ENCODE measurements around the gene RPL14. TPM values are rescaled to one million over a fixed set of nuclear protein-coding genes. Genes with fewer than 3 reads are reported as not detected.

Gene RPL14
- total and polyA plus RNA-seq, 2 of the 13 experiments (the other 11 are each of a cell fraction or from before 2014, with no cell fraction given), result 502 to 1,291 TPM

DNA sequence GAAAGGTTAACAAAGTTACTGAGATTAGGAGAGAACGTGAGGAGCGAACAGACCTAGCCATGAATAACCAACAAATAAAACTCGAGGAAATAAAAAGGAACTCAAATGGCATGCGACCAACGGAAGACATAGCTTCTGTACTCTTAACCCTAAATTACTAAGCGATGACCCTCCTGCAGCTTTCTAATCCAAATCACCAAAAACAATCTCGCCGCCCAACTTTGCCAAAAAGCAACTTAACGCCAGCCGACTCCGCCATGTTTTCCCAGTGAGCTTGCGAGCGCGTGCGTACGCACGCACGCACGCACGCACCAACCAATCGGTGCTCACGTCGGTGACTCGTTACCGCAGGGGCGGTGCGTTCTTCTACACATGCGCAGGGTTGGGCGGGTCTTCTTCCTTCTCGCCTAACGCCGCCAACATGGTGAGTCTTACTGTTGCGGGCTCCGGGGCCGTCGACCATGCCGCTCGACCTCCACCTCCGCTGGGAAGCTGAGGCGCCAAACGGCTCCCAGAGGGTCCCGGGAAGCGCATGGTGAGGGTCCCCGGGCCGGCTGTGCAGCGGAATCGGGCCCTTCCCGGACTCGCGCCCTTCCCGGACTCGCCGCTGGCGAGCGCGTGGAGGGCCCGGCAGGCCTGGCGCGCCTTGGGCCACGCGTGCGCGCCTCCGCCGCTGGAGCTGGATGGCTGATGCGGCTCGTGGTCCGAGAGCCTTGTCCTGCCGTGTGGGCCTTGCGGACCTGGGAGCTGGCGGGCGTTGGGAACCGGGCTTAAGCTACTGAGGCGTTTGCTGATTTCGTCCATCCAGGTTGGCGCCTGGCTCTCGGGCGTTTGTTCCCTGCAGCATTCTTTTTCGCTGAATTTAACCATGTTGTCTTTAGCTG lies at the start of gene RPL14 (continued):
- peak; percentile 90; the same call in 1 of the 2 replicates for TF ChIP-seq ZNF619 (CRISPR knock-in tag; IDR thresholded peaks at IDR 0.05)
- TF ChIP-seq, protein P1, sequence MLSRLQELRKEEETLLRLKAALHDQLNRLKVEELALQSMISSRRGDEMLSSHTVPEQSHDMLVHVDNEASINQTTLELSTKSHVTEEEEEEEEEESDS (CRISPR knock-in tag; IDR thresholded peaks at IDR 0.05; ENCODE audit: borderline replicate concordance), result no peak
- TF ChIP-seq TSC22D2 (CRISPR knock-in tag; IDR thresholded peaks at IDR 0.05; ENCODE audit: borderline replicate concordance), result no peak
- no peak for TF ChIP-seq PATZ1 (CRISPR knock-in tag; IDR thresholded peaks at IDR 0.05)
- TF ChIP-seq, protein P2, sequence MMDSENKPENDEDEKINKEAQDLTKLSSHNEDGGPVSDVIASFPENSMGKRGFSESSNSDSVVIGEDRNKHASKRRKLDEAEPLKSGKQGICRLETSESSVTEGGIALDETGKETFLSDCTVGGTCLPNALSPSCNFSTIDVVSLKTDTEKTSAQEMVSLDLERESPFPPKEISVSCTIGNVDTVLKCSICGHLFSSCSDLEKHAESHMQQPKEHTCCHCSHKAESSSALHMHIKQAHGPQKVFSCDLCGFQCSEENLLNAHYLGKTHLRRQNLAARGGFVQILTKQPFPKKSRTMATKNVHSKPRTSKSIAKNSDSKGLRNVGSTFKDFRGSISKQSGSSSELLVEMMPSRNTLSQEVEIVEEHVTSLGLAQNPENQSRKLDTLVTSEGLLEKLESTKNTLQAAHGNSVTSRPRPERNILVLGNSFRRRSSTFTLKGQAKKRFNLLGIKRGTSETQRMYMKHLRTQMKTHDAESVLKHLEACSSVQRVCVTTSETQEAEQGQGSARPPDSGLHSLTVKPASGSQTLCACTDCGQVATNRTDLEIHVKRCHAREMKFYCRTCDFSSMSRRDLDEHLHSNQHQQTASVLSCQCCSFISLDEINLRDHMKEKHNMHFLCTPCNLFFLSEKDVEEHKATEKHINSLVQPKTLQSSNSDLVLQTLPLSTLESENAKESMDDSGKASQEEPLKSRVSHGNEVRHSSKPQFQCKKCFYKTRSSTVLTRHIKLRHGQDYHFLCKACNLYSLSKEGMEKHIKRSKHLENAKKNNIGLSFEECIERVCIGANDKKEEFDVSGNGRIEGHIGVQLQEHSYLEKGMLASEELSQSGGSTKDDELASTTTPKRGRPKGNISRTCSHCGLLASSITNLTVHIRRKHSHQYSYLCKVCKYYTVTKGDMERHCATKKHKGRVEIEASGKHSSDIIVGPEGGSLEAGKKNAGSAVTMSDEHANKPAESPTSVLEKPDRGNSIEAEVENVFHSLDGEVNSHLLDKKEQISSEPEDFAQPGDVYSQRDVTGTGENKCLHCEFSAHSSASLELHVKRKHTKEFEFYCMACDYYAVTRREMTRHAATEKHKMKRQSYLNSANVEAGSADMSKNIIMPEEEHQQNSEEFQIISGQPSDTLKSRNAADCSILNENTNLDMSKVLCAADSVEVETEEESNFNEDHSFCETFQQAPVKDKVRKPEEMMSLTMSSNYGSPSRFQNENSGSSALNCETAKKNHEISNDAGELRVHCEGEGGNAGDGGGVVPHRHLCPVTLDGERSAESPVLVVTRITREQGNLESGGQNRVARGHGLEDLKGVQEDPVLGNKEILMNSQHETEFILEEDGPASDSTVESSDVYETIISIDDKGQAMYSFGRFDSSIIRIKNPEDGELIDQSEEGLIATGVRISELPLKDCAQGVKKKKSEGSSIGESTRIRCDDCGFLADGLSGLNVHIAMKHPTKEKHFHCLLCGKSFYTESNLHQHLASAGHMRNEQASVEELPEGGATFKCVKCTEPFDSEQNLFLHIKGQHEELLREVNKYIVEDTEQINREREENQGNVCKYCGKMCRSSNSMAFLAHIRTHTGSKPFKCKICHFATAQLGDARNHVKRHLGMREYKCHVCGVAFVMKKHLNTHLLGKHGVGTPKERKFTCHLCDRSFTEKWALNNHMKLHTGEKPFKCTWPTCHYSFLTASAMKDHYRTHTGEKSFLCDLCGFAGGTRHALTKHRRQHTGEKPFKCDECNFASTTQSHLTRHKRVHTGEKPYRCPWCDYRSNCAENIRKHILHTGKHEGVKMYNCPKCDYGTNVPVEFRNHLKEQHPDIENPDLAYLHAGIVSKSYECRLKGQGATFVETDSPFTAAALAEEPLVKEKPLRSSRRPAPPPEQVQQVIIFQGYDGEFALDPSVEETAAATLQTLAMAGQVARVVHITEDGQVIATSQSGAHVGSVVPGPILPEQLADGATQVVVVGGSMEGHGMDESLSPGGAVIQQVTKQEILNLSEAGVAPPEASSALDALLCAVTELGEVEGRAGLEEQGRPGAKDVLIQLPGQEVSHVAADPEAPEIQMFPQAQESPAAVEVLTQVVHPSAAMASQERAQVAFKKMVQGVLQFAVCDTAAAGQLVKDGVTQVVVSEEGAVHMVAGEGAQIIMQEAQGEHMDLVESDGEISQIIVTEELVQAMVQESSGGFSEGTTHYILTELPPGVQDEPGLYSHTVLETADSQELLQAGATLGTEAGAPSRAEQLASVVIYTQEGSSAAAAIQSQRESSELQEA (CRISPR knock-in tag; IDR thresholded peaks at IDR 0.05; ENCODE audit: not compliant biosample characterization), result peak; percentile 62
- TF ChIP-seq HNRNPK (IDR thresholded peaks at IDR 0.05; ENCODE audit: low read depth, low read length, poor library complexity, severe bottlenecking), result no peak
- no peak for TF ChIP-seq PCBP1 (IDR thresholded peaks at IDR 0.05; ENCODE audit: borderline replicate concordance, low read depth, low read length)
- no peak; the same call in 1 of the 2 replicates for TF ChIP-seq RAD21 (CRISPR knock-in tag; IDR thresholded peaks at IDR 0.05)
- no peak for TF ChIP-seq ZNF136 (CRISPR knock-in tag; IDR thresholded peaks at IDR 0.05; ENCODE audit: low read depth)
- TF ChIP-seq MTERF4 (CRISPR knock-in tag; IDR thresholded peaks at IDR 0.05), result peak; percentile 79; the same call in 1 of the 2 replicates
- TF ChIP-seq FLYWCH1 (CRISPR knock-in tag; IDR thresholded peaks at IDR 0.05), result no peak
- no peak for TF ChIP-seq MED8 (CRISPR knock-in tag; IDR thresholded peaks at IDR 0.05; ENCODE audit: insufficient replicate concordance)
- TF ChIP-seq ZNF160 (CRISPR knock-in tag; IDR thresholded peaks at IDR 0.05), result peak; percentile 76
- no peak for TF ChIP-seq PCBP2 (optimal IDR thresholded peaks at IDR 0.05; ENCODE audit: low read depth, low read length, poor library complexity, severe bottlenecking)
- peak; percentile 90 for TF ChIP-seq NFYC (CRISPR knock-in tag; IDR thresholded peaks at IDR 0.05)
- no peak for TF ChIP-seq SSRP1 (CRISPR knock-in tag; IDR thresholded peaks at IDR 0.05)
- no peak for TF ChIP-seq SYNCRIP (IDR thresholded peaks at IDR 0.05; ENCODE audit: insufficient read depth, low read depth, low read length)
